Keratinocyte (primary cell): Measurements from ENCODE around the gene MFNG. TPM values are rescaled to one million over a fixed set of nuclear protein-coding genes. Genes with fewer than 3 reads are reported as not detected.

ENCODE experiments used
- DNase-seq: peaks from one replicate; pipeline ENCODE4 v3.0.0-alpha.2; 2011; ENCODE audit warnings: low read depth, missing footprints, low spot score
- FAIRE-seq: peaks from 2 replicates; lab custom pipeline; 2011; peaks lifted over from hg19 to GRCh38; lab: Jason Lieb, UNC
- H2AFZ ChIP-seq: 2 replicates; pipeline ENCODE4 v1.6.0; 2012; ENCODE audit warnings: low read length, control low read depth, inconsistent platforms; ENCODE audit not compliant: control insufficient read depth
- H3K27ac ChIP-seq: 2 replicates; pipeline ENCODE4 v1.5.1; 2011; ENCODE audit warnings: low read length; ENCODE audit not compliant: control insufficient read depth, insufficient read depth
- H3K27me3 ChIP-seq: 3 replicates; pipeline ENCODE4 v1.6.0; 2011; ENCODE audit warnings: low read length; ENCODE audit not compliant: control insufficient read depth, insufficient read depth; ENCODE audit errors: extremely low read depth
- H3K36me3 ChIP-seq, 2 experiments: 2 replicates in 1 of 2; 3 replicates in 1 of 2; pipeline ENCODE4 v1.5.1; 2011; ENCODE audit warnings: low read length in 2 of 2, mild to moderate bottlenecking in 1 of 2; ENCODE audit not compliant: control insufficient read depth in 2 of 2, insufficient read depth in 2 of 2; ENCODE audit errors: extremely low read depth in 1 of 2
- H3K4me1 ChIP-seq: 3 replicates; pipeline ENCODE4 v1.5.1; 2011; ENCODE audit warnings: low read length; ENCODE audit not compliant: control insufficient read depth, insufficient read depth; ENCODE audit errors: extremely low read depth
- H3K4me2 ChIP-seq: 3 replicates; pipeline ENCODE4 v1.6.0; 2011; ENCODE audit warnings: low read depth, low read length; ENCODE audit not compliant: control insufficient read depth, insufficient read depth; ENCODE audit errors: extremely low read depth
- H3K4me3 ChIP-seq, 3 experiments: fragments of 200-600 bp in 1 of 3; sonication (generic) in 1 of 3; 2 replicates in 2 of 3; 3 replicates in 1 of 3; pipeline ENCODE4 v1.5.1; 2011 to 2016; ENCODE audit warnings: low read length in 3 of 3, mild to moderate bottlenecking in 3 of 3, control low read depth in 2 of 3, inconsistent platforms in 1 of 3, low read depth in 1 of 3, mixed read lengths in 1 of 3, mixed run types in 1 of 3, moderate library complexity in 1 of 3; ENCODE audit not compliant: control insufficient read depth in 2 of 3, insufficient read depth in 2 of 3; ENCODE audit errors: extremely low read depth in 1 of 3
- H3K79me2 ChIP-seq: 2 replicates; pipeline ENCODE4 v1.6.0; 2012; ENCODE audit warnings: low read length; ENCODE audit not compliant: control insufficient read depth, insufficient read depth
- H3K9ac ChIP-seq: 3 replicates; pipeline ENCODE4 v1.6.0; 2011; ENCODE audit warnings: low read length; ENCODE audit not compliant: control insufficient read depth, insufficient read depth; ENCODE audit errors: extremely low read depth
- H3K9me1 ChIP-seq: 3 replicates; pipeline ENCODE4 v1.6.0; 2011; ENCODE audit warnings: low read length; ENCODE audit not compliant: control insufficient read depth, insufficient read depth; ENCODE audit errors: extremely low read depth
- H3K9me3 ChIP-seq: 2 replicates; pipeline ENCODE4 v1.5.1; 2012; ENCODE audit warnings: low read depth, low read length; ENCODE audit not compliant: control insufficient read depth
- H4K20me1 ChIP-seq: 3 replicates; pipeline ENCODE4 v1.6.0; 2011; ENCODE audit warnings: low read length; ENCODE audit not compliant: control insufficient read depth, insufficient read depth; ENCODE audit errors: extremely low read depth
- EZH2 ChIP-seq: IDR thresholded peaks from one replicate; pipeline ENCODE4 v1.6.1; 2012; ENCODE audit warnings: inconsistent platforms, mild to moderate bottlenecking, low read length, moderate library complexity
- dilution Hi-C: fragments of 300-500 bp; cut with MboI; formaldehyde crosslinking; loops from one replicate; pipeline ENCODE4 v1.7.0; 2020; ENCODE audit warnings: low sequenced_read_pairs; ENCODE audit not compliant: extremely low pct_ligation_motif_present
- polyA plus RNA-seq, 5 experiments: library from polyadenylated mRNA; depleted of rRNA in 3 of 5; stranded (reverse) in 3 of 5; stranded (forward) in 1 of 5; unstranded in 1 of 5; fragments of >200 nt; gene quantifications; 1 replicate in 1 of 5; 2 replicates in 3 of 5; 3 replicates in 1 of 5; pipeline versions ENCODE4 v1.2.1 to v1.2.3, GENCODE V29; 2011 to 2012; ENCODE audit warnings: missing spikeins in 2 of 5, low read depth in 1 of 5, low replicate concordance in 1 of 5
- TF ChIP-seq, protein P1 (sequence below), 3 experiments: IDR thresholded peaks in 1 of 3; conservative IDR thresholded peaks in 1 of 3; optimal IDR thresholded peaks in 1 of 3; 2 replicates in 2 of 3; 3 replicates in 1 of 3; pipeline versions ENCODE3 to v1.5.1; 2011; ENCODE audit warnings: low read length in 3 of 3, mild to moderate bottlenecking in 3 of 3, moderate library complexity in 2 of 3, control low read depth in 1 of 3, inconsistent platforms in 1 of 3; ENCODE audit not compliant: insufficient read depth in 2 of 3; ENCODE audit errors: extremely low read depth in 1 of 3

Gene MFNG
- polyA plus RNA-seq, 1 donor (not counting 4 experiments of a cell fraction or from before 2014, with no cell fraction given) = 5.9 TPM

DNA sequence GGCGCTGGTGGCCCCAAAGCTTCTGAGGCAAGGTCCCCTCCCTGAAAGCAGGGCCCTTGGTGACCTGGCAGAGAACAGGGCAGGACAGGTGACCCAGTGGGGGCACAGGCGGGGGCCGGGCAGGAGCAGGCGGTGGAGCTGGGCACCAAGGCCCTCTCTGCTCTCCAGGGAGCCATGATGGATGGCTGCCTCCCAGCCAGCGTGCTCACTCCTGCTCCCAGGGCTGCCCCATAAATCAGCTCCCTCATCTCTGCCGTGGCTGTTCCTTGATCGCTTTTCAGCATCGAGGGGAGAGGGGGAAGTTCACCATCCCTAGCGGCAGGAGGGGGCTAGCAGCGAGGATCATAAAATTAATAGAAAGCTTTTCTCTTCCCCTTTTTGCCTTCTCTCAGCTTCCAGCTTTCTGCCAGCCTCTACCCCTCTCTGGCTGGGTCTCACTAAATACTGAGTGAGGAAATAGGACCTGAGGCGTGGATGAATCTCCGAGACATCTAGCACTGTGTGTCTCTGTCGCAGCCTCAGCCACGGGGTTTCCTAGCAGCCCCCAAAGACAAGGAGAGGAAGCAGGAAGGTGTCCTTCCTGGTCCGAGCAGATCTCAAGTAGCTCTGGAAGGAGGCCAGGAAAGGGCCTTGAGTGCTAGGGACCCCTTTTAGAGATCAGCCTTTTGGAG, 36.7 kb downstream of the MFNG start:
- Histone ChIP-seq H3K36me3 (no peaks in the 10 kb centered on the region), H3K4me1 (peaks cover 4% of the 10 kb centered on the region), H3K4me2 (no peak overlapping the region), H4K20me1 (no peaks in the 10 kb centered on the region), H3K4me3 (no peak overlapping the region), H3K9me1 (no peaks in the 10 kb centered on the region), H3K79me2 (no peaks in the 10 kb centered on the region), H3K9ac (no peak overlapping the region), H3K9me3 (no peaks in the 10 kb centered on the region), H3K27me3 (no peaks in the 10 kb centered on the region), H2AFZ (no peak overlapping the region), H3K27ac (no peak overlapping the region)
- DNase-seq (no peak), FAIRE-seq (no peak)
- TF ChIP-seq EZH2 = peak; percentile 1
- TF ChIP-seq, protein P1, sequence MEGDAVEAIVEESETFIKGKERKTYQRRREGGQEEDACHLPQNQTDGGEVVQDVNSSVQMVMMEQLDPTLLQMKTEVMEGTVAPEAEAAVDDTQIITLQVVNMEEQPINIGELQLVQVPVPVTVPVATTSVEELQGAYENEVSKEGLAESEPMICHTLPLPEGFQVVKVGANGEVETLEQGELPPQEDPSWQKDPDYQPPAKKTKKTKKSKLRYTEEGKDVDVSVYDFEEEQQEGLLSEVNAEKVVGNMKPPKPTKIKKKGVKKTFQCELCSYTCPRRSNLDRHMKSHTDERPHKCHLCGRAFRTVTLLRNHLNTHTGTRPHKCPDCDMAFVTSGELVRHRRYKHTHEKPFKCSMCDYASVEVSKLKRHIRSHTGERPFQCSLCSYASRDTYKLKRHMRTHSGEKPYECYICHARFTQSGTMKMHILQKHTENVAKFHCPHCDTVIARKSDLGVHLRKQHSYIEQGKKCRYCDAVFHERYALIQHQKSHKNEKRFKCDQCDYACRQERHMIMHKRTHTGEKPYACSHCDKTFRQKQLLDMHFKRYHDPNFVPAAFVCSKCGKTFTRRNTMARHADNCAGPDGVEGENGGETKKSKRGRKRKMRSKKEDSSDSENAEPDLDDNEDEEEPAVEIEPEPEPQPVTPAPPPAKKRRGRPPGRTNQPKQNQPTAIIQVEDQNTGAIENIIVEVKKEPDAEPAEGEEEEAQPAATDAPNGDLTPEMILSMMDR (optimal IDR thresholded peaks at IDR 0.05 in 1 of 3, IDR thresholded peaks at IDR 0.05 in 1 of 3, conservative IDR thresholded peaks at IDR 0.05 in 1 of 3; ENCODE audit: extremely low read depth in 1 of 3, insufficient read depth in 2 of 3, low read length in 3 of 3) = no peak
- dilution Hi-C loops = no loop called here

DNA sequence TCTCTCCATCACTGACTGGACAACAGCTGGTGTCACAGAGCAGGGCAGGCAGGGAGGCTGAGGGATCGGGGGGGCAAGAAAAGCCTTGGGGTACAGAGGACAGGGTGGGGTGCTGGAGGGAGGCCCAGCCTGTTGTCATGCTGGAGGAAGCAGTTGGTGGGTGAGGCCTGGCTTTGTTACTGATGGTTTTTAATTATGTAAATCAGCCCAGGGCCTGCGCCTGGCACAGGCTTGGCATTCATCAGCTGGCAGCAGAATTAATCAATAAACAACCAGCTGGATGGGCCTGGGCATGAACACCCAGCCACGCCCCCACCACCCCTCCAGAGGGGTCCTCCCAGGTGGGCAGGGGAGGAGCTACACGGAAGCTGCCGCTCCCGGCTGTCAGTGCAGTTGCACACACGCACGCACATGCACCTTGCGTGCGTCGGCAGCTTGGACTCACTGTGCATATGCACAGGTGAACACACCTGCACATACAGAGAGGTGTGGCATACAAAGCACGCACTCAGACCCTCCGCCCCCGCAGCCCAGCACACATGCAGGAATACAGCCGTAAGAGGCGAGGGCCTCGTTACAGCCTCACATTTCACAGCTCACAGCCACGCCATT, 37.6 kb downstream of the MFNG start:
- DNase-seq (no peak), FAIRE-seq (no peak)
- dilution Hi-C loops = no loop called here
- no peak overlapping the region for H2AFZ ChIP-seq
- no peaks in the 10 kb centered on the region for H3K9me3 ChIP-seq
- H3K79me2 ChIP-seq = no peaks in the 10 kb centered on the region
- H3K27me3 ChIP-seq = no peaks in the 10 kb centered on the region
- no peak overlapping the region for H3K27ac ChIP-seq
- no peak overlapping the region for H3K4me3 ChIP-seq
- no peaks in the 10 kb centered on the region for H3K36me3 ChIP-seq
- no peaks in the 10 kb centered on the region for H3K9me1 ChIP-seq
- TF ChIP-seq EZH2 = no peak
- TF ChIP-seq, protein P1 (optimal IDR thresholded peaks at IDR 0.05 in 1 of 3, IDR thresholded peaks at IDR 0.05 in 1 of 3, conservative IDR thresholded peaks at IDR 0.05 in 1 of 3; ENCODE audit: extremely low read depth in 1 of 3, insufficient read depth in 2 of 3, low read length in 3 of 3) = no peak
- no peaks in the 10 kb centered on the region for H4K20me1 ChIP-seq
- no peak overlapping the region for H3K4me2 ChIP-seq
- peaks cover 4% of the 10 kb centered on the region for H3K4me1 ChIP-seq
- H3K9ac ChIP-seq = no peak overlapping the region
